Thyroid gland (tissue), 4 donors: ENCODE measurements around the gene NNAT.

Source experiments
- CTCF ChIP-seq, 6 experiments: fragments of 200-600 bp in 3 of 6; fragments of 450-650 bp in 3 of 6; sonication (generic) in 3 of 6; IDR thresholded peaks; one replicate each; pipeline ENCODE4 v1.5.1; 2016 to 2019; ENCODE audit warnings: antibody characterized with exemption in 6 of 6, mild to moderate bottlenecking in 2 of 6, inconsistent platforms in 1 of 6, moderate library complexity in 1 of 6
- POLR2A ChIP-seq, 2 donors: fragments of 450-650 bp; IDR thresholded peaks; one replicate each; pipeline ENCODE4 v1.6.1; 2017; ENCODE audit warnings: antibody characterized with exemption in 2 of 2, mild to moderate bottlenecking in 2 of 2, moderate library complexity in 1 of 2

- no peak for TF ChIP-seq POLR2A (IDR thresholded peaks at IDR 0.05)
- no peak for TF ChIP-seq CTCF (IDR thresholded peaks at IDR 0.05)
Observed at GRCh38 chr20:37556538-37556937, 35.5 kb downstream of the NNAT start.
